ENCODE results near the gene KPNA5. TPM values are rescaled to one million over a fixed set of nuclear protein-coding genes. Genes with fewer than 3 reads are reported as not detected.

KPNA5 gene
- total and polyA plus RNA-seq, 11 donors = 1.6 to 12.5 (median 7.7) TPM

GRCh38 chr6:116667623-116668022 lies 13.4 kb upstream of the KPNA5 start:
- WGBS, 4 donors = 29 to 45% (median 35%) methylated on average over 3 of the region's 3 CpGs
- intact Hi-C loops (cut with DNase I) = loop anchor here in 1 of 10 donors (1.0 kb wide), 1 partner anchor 14 kb away; the partner anchor contains the start of gene KPNA5
- H3K27ac ChIP-seq = peak overlapping the region in 2 of 12 donors; percentile 77 to 87
- ATAC-seq (no peak), DNase-seq (no peak)
- peaks cover 0 to 37% (median 19%) of the 10 kb centered on the region in 12 donors for H3K4me1 ChIP-seq
- TF ChIP-seq POLR2A (IDR thresholded peaks at IDR 0.05) (no peak), CTCF (IDR thresholded peaks at IDR 0.05) (no peak)
- H3K27me3 ChIP-seq = no peaks in the 10 kb centered on the region
- no peaks in the 10 kb centered on the region for H3K9me3 ChIP-seq
- no peaks in the 10 kb centered on the region for H3K36me3 ChIP-seq
- H3K4me3 ChIP-seq = peak overlapping the region; percentile 69 to 99 (median 88)

GRCh38 chr6:116672306-116672705 lies 8.7 kb upstream of the KPNA5 start:
- 83 to 92% (median 89%) methylated on average over 4 of the region's 4 CpGs for WGBS, 4 donors
- Histone ChIP-seq H3K4me3 (no peak overlapping the region), H3K27ac (no peak overlapping the region), H3K36me3 (no peaks in the 10 kb centered on the region), H3K27me3 (no peaks in the 10 kb centered on the region), H3K9me3 (no peaks in the 10 kb centered on the region), H3K4me1 (peaks cover 0 to 8% (median 5%) of the 10 kb centered on the region in 12 donors)
- ATAC-seq (no peak), DNase-seq (no peak)
- TF ChIP-seq POLR2A (IDR thresholded peaks at IDR 0.05) = no peak
- no peak for TF ChIP-seq CTCF (IDR thresholded peaks at IDR 0.05)
- intact Hi-C loops (cut with DNase I) = no loop called here

GRCh38 chr6:116676021-116676420 lies 5.0 kb upstream of the KPNA5 start:
- Histone ChIP-seq H3K27me3 (no peaks in the 10 kb centered on the region), H3K36me3 (no peaks in the 10 kb centered on the region), H3K4me3 (no peak overlapping the region), H3K9me3 (no peaks in the 10 kb centered on the region), H3K27ac (no peak overlapping the region), H3K4me1 (peaks cover 0 to 9% (median 0%) of the 10 kb centered on the region in 12 donors)
- 90 to 100% (median 97%) methylated on average over 1 of the region's 1 CpG for WGBS, 4 donors
- TF ChIP-seq POLR2A (IDR thresholded peaks at IDR 0.05) (no peak), CTCF (IDR thresholded peaks at IDR 0.05) (no peak)
- DNase-seq (no peak), ATAC-seq (no peak)
- intact Hi-C loops (cut with DNase I) = no loop called here

GRCh38 chr6:116682334-116682712 lies 1.3 kb downstream of the KPNA5 start:
- intact Hi-C loops (cut with DNase I) = no loop called here
- 67 to 71% (median 70%) methylated on average over 5 of the region's 5 CpGs for whole genome bisulfite sequencing, 4 donors
- Histone ChIP-seq H3K27me3 (no peaks in the 10 kb centered on the region), H3K27ac (peak overlapping the region in 4 of 12 donors; percentile 88 to 95 (median 94)), H3K36me3 (peaks cover 0 to 12% (median 0%) of the 10 kb centered on the region in 9 donors), H3K4me3 (peak overlapping the region in 9 of 12 donors; percentile 65 to 96 (median 77)), H3K9me3 (peaks cover 0 to 2% (median 0%) of the 10 kb centered on the region in 12 donors), H3K4me1 (peaks cover 0 to 29% (median 9%) of the 10 kb centered on the region in 12 donors)
- TF ChIP-seq CTCF (IDR thresholded peaks at IDR 0.05) (no peak), POLR2A (IDR thresholded peaks at IDR 0.05) (no peak)
- ATAC-seq = no peak
- DNase-seq = no peak
